Ureter (tissue), 1 donor: ENCODE data around the gene SYMPK. TPM values are rescaled to one million over a fixed set of nuclear protein-coding genes. Genes with fewer than 3 reads are reported as not detected.

Experiments used
- DNase-seq: peaks from one replicate; pipeline ENCODE4 v3.0.0-alpha.2; 2020; ENCODE audit warnings: low spot score
- total RNA-seq: library from RNA; stranded (reverse); gene quantifications from one replicate; pipeline ENCODE4 v1.2.4, GENCODE V29; 2023
- donor health status: DM: yes; HTN: yes; CAD: no.

The SYMPK gene
- total RNA-seq, 1 donor from 2014 or later, result 81.1 TPM

DNA sequence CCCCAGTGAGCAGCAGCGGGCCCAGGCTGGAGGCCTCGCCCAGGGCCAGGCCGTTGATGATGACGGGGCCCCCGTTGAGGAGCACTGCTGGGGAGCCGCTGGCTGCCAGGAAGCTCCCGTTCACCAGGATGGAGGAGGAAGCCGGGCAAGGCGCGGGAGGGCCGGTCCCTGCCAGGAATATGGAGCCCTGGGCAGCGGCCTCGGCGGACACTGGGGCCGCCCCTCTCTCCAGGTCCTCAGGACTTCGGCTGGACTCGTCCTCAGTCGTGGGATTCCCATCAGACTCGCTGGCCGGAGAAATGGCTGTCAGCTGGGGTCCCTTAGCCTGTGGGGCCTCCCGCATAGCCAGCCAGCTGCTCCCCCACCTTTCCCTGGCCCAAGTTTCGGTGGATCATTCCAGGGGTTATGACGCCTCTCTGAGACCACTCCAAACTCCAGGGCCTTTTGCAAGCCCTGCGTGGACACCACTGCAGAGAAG, 96.0 kb downstream of the SYMPK start:
- DNase-seq, result no peak

DNA sequence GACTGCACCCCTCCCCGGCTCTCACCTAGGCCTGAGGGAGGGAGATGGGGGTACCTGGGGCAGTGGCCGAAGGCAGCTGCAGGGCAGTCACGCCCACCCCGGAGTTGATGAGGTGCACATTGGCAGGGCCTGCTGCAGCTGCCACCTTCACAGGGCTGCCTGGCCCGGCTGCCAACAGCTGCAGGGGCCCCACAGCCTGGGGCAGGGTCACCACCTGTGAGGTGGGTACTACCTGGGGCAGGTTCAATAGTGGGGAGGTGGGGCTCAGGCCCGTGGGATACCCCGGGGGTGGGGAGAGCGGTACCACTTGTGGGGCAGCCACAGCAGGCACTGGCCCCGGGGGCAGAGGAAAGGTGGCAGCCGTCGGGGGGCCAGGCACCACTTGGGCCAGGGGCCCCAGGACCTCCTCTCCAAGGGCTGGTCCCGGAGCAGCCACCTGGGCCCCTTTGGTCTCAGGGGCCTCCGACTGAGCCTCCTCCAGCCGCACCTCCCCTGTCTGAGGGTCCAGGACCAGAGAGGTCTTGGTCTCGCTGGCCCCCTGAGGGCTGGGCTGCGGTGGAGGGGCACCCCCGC, 96.6 kb downstream of the SYMPK start:
- DNase-seq, result no peak

DNA sequence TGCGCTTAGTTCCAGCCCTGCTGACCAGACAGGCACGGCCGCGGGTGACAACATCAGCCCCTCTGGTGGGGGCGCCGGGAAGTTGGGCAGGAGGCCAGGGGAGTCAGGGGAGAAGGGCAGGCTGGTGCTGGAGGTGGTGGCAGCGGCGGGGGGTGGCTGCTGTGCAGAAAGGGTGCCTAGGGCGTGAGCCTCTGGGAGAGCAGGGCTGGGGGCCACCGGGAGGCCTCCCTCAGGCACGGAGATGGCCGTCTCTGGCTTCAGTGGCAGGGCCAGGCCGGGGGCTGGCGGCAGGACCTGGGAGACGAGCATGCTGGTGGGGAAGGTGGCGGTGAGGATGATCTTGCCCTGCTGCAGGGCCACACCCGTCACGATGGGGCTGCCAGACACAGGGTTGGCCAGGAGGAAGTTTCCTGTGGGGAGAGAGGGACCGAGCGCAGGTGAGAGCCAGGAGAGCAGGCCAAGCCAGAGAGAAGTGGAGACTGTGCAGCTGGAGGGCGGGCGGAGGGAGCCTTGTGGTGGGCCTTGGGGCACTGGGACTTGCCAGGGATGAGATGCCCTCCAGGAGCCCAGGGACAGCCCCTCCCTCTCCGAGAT, 97.1 kb downstream of the SYMPK start:
- DNase-seq, result no peak

Other genes with a start within 250 kb of the SYMPK start
- 97.7 TPM for gene EML2, start 223.8 kb downstream of the SYMPK start, total RNA-seq
- 2.8 TPM for gene GIPR, start 194.9 kb downstream of the SYMPK start, total RNA-seq
- 359 TPM for gene SNRPD2, start 171.2 kb downstream of the SYMPK start, total RNA-seq
- 11.5 TPM for gene QPCTL, start 170.5 kb downstream of the SYMPK start, total RNA-seq
- gene FBXO46, start 132.3 kb downstream of the SYMPK start, total RNA-seq, result 24.8 TPM
- gene MEIOSIN, start 129.7 kb downstream of the SYMPK start, total RNA-seq, result not detected
- 18.1 TPM for gene SIX5, start 93.9 kb downstream of the SYMPK start, total RNA-seq
- gene DMPK, start 80.7 kb downstream of the SYMPK start, total RNA-seq, result 106 TPM
- gene DMWD, start 70.3 kb downstream of the SYMPK start, total RNA-seq, result 64.2 TPM
- 0.21 TPM for gene RSPH6A, start 47.8 kb downstream of the SYMPK start, total RNA-seq
- not detected for gene FOXA3, start 1.2 kb upstream of the SYMPK start, total RNA-seq
- gene IRF2BP1, start 23.0 kb upstream of the SYMPK start, total RNA-seq, result 22.0 TPM
- 5.5 TPM for gene MYPOP, start 39.5 kb upstream of the SYMPK start, total RNA-seq
- not detected for gene NANOS2, start 51.6 kb upstream of the SYMPK start, total RNA-seq
- gene NOVA2, start 110.7 kb upstream of the SYMPK start, total RNA-seq, result 4.4 TPM
- gene CCDC61, start 132.3 kb upstream of the SYMPK start, total RNA-seq, result 28.8 TPM
- gene PGLYRP1, start 159.9 kb upstream of the SYMPK start, total RNA-seq, result not detected
- gene IGFL4, start 177.9 kb upstream of the SYMPK start, total RNA-seq, result not detected